ENCODE results near the gene IFT122.

Gene IFT122

DNA sequence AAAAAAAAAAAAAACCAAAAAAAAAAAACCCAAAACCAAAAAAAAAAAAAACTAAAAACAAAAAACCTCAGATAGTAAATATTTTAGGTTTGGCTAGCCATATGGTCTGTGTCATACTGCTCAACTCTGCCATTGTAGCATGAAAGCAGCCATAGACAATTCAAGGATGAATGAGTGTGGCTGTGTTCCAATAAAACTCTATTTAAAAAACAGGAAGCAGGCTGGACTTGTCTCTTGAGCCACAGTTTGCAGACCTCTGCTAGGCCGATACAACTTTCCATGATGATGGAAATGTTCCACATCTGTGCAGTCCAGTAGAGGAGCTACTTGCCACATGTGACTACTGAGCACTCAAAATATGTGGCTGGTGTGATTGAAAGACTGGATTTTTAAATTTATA, 22.7 kb upstream of the IFT122 start:
- Histone ChIP-seq H3K4me1 (ENCODE audit: insufficient read depth, insufficient read length) (peaks cover 7% of the 10 kb centered on the region), H3K36me3 (ENCODE audit: insufficient read depth, insufficient read length, low read length) (no peaks in the 10 kb centered on the region), H3K9me3 (ENCODE audit: insufficient read depth, low read length) (peaks cover 22% of the 10 kb centered on the region; the same call in 1 of the 2 replicates), H3K4me3 (ENCODE audit: insufficient read length, low read depth) (no peak overlapping the region), H3K27me3 (ENCODE audit: insufficient read depth, insufficient read length) (no peaks in the 10 kb centered on the region), H3K9ac (ENCODE audit: insufficient read length, low read depth) (no peak overlapping the region)
- TF ChIP-seq SUZ12 (IDR thresholded peaks at IDR 0.05; ENCODE audit: extremely low read depth, insufficient read depth, insufficient read length): no peak
- TF ChIP-seq ZNF274 (IDR thresholded peaks at IDR 0.05; ENCODE audit: low read depth, low read length): no peak
- TF ChIP-seq YY1 (IDR thresholded peaks at IDR 0.05; ENCODE audit: insufficient read depth, insufficient read length): no peak
- no peak for DNase-seq (ENCODE audit: low read depth, low spot score)

DNA sequence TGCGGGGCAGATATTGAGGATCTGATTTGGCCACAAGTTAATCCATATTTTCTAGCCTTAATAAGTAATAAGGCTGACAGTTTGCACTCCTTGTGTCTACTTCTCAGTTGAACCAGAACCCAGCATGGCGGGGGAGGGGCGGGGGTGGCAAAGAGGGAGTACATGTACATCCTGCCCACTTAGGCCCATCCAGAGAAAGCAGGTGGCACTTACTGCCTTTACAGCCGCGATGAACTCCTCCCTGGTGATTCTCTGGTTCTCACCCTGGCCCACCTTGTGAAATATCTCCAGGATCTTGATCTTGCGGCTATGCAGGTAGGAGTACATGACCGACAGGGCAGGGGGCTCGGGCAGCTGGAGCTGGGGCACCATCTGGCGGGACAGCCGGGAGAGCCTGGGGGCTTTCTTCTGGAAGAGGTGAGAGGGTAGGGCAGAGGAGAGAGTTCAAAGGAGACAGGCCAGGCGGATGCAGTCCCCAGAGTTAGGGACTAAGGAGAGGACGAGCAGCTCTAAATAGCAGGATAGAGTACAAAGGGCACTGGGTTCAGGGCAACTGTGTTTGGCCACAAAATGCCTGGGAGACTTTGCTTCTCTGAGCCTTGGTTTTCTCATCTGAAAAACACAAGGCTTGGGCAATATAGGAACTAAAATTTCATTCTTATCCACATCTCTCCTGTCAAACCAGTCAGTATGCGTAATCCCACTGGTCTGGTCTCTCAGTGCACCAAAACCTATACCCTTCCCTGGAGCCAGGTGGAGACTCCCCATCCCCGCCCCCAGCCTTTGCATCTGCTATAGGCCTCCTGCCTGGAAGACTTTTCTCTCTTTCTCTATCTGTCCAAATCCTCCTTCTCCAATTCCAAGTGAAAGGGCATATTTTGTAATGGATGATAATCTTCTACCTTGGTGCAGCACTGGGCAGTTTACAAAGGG, 21.7 kb upstream of the IFT122 start:
- Histone ChIP-seq H3K4me1 (ENCODE audit: insufficient read depth, insufficient read length) (peaks cover 3% of the 10 kb centered on the region), H3K9ac (ENCODE audit: insufficient read length, low read depth) (no peak overlapping the region), H3K36me3 (ENCODE audit: insufficient read depth, insufficient read length, low read length) (no peaks in the 10 kb centered on the region), H3K27me3 (ENCODE audit: insufficient read depth, insufficient read length) (no peaks in the 10 kb centered on the region), H3K4me3 (ENCODE audit: insufficient read length, low read depth) (no peak overlapping the region), H3K9me3 (ENCODE audit: insufficient read depth, low read length) (peaks cover 22% of the 10 kb centered on the region; the same call in 1 of the 2 replicates)
- no peak for DNase-seq (ENCODE audit: low read depth, low spot score)
- TF ChIP-seq YY1 (IDR thresholded peaks at IDR 0.05; ENCODE audit: insufficient read depth, insufficient read length) (no peak), SUZ12 (IDR thresholded peaks at IDR 0.05; ENCODE audit: extremely low read depth, insufficient read depth, insufficient read length) (no peak), ZNF274 (IDR thresholded peaks at IDR 0.05; ENCODE audit: low read depth, low read length) (no peak)

DNA sequence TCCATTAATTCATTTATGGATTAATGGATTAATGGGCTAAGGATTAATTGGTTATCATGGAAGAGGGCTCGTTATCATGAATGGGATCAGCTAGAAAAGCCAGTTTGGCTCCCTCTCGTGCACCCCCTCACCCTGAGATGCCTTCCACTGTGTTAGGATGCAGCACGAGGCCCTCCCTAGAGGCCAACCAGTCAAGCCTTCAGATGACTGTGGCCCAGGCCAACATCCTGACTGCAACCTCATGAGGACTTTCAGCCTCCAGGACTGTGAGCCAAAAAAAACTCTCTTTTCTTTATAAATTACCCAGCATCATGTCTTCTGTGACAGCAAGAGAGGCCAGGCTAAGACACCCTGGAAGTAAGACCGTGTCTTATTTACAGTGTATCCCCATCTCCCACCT, 20.5 kb upstream of the IFT122 start:
- Histone ChIP-seq H3K9me3 (ENCODE audit: insufficient read depth, low read length) (peaks cover 11% of the 10 kb centered on the region; the same call in 1 of the 2 replicates), H3K4me1 (ENCODE audit: insufficient read depth, insufficient read length) (peaks cover 3% of the 10 kb centered on the region), H3K27me3 (ENCODE audit: insufficient read depth, insufficient read length) (no peaks in the 10 kb centered on the region), H3K36me3 (ENCODE audit: insufficient read depth, insufficient read length, low read length) (no peaks in the 10 kb centered on the region), H3K4me3 (ENCODE audit: insufficient read length, low read depth) (no peak overlapping the region), H3K9ac (ENCODE audit: insufficient read length, low read depth) (no peak overlapping the region)
- TF ChIP-seq YY1 (IDR thresholded peaks at IDR 0.05; ENCODE audit: insufficient read depth, insufficient read length): no peak
- no peak for TF ChIP-seq SUZ12 (IDR thresholded peaks at IDR 0.05; ENCODE audit: extremely low read depth, insufficient read depth, insufficient read length)
- TF ChIP-seq ZNF274 (IDR thresholded peaks at IDR 0.05; ENCODE audit: low read depth, low read length): no peak
- DNase-seq (ENCODE audit: low read depth, low spot score): no peak

DNA sequence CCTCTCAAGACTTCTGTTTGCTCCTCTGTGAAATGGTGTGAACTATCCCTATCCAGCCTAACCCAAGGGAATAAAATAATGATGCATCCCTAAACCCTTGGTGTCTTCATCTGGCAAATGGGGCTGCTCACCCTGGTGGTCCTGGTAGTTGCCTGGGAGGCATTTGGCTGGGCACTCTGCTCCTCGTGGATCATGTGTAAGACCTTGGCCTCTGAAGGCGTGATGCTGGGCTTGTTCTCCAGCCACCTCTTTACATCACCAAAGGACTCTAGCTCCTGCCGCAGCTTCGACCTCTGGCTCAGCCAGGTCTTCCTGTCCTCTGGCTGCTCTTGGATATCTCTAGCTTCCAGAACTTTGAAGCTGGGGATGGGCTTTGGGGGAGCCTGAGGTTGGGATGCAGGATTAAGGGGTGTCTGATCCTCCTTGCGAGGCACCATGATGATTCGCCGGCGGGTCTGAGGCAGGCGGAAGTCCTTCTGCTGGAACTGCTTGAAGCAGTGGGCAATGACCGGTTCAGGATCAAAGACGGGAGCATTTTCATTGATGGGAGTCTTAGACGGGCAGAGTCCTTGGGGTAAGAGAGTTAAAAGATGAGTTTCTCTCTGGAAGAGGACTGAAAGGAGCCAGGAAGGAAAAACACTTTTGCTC, 18.7 kb upstream of the IFT122 start:
- TF ChIP-seq SUZ12 (IDR thresholded peaks at IDR 0.05; ENCODE audit: extremely low read depth, insufficient read depth, insufficient read length) (no peak), ZNF274 (IDR thresholded peaks at IDR 0.05; ENCODE audit: low read depth, low read length) (no peak), YY1 (IDR thresholded peaks at IDR 0.05; ENCODE audit: insufficient read depth, insufficient read length) (no peak)
- peaks cover 9% of the 10 kb centered on the region for H3K4me1 ChIP-seq (ENCODE audit: insufficient read depth, insufficient read length)
- H3K9me3 ChIP-seq (ENCODE audit: insufficient read depth, low read length): peaks cover 3% of the 10 kb centered on the region; the same call in 1 of the 2 replicates
- H3K27me3 ChIP-seq (ENCODE audit: insufficient read depth, insufficient read length): no peaks in the 10 kb centered on the region
- no peaks in the 10 kb centered on the region for H3K36me3 ChIP-seq (ENCODE audit: insufficient read depth, insufficient read length, low read length)
- no peak overlapping the region for H3K9ac ChIP-seq (ENCODE audit: insufficient read length, low read depth)
- no peak overlapping the region for H3K4me3 ChIP-seq (ENCODE audit: insufficient read length, low read depth)
- no peak for DNase-seq (ENCODE audit: low read depth, low spot score)

- no peak overlapping the region for H3K9ac ChIP-seq (ENCODE audit: insufficient read length, low read depth)
- no peak for DNase-seq (ENCODE audit: low read depth, low spot score)
Observed at GRCh38 chr3:129421988-129422745, 17.9 kb upstream of the IFT122 start.

GRCh38 chr3:129422897-129423296, 17.1 kb upstream of the IFT122 start:
- H3K4me1 ChIP-seq (ENCODE audit: insufficient read depth, insufficient read length): peaks cover 9% of the 10 kb centered on the region
- H3K9ac ChIP-seq (ENCODE audit: insufficient read length, low read depth): no peak overlapping the region
- peaks cover 9% of the 10 kb centered on the region for H3K27me3 ChIP-seq (ENCODE audit: insufficient read depth, insufficient read length)
- TF ChIP-seq SUZ12 (IDR thresholded peaks at IDR 0.05; ENCODE audit: extremely low read depth, insufficient read depth, insufficient read length): no peak
- TF ChIP-seq YY1 (IDR thresholded peaks at IDR 0.05; ENCODE audit: insufficient read depth, insufficient read length): no peak
- TF ChIP-seq ZNF274 (IDR thresholded peaks at IDR 0.05; ENCODE audit: low read depth, low read length): no peak
- peaks cover 3% of the 10 kb centered on the region; the same call in 1 of the 2 replicates for H3K9me3 ChIP-seq (ENCODE audit: insufficient read depth, low read length)
- H3K36me3 ChIP-seq (ENCODE audit: insufficient read depth, insufficient read length, low read length): no peaks in the 10 kb centered on the region
- no peak for DNase-seq (ENCODE audit: low read depth, low spot score)
- H3K4me3 ChIP-seq (ENCODE audit: insufficient read length, low read depth): no peak overlapping the region

More at GRCh38 chr3:129421988-129422745, 17.9 kb upstream of the IFT122 start:
- Histone ChIP-seq H3K4me3 (ENCODE audit: insufficient read length, low read depth) (no peak overlapping the region), H3K4me1 (ENCODE audit: insufficient read depth, insufficient read length) (peaks cover 9% of the 10 kb centered on the region), H3K9me3 (ENCODE audit: insufficient read depth, low read length) (peaks cover 3% of the 10 kb centered on the region; the same call in 1 of the 2 replicates), H3K27me3 (ENCODE audit: insufficient read depth, insufficient read length) (peaks cover 2% of the 10 kb centered on the region), H3K36me3 (ENCODE audit: insufficient read depth, insufficient read length, low read length) (no peaks in the 10 kb centered on the region)
- TF ChIP-seq YY1 (IDR thresholded peaks at IDR 0.05; ENCODE audit: insufficient read depth, insufficient read length) (no peak), SUZ12 (IDR thresholded peaks at IDR 0.05; ENCODE audit: extremely low read depth, insufficient read depth, insufficient read length) (no peak), ZNF274 (IDR thresholded peaks at IDR 0.05; ENCODE audit: low read depth, low read length) (no peak)

Data from NT2/D1 (cell line).